Endodermal cell (in vitro differentiated cells): ENCODE results near the gene SORCS2. TPM values are rescaled to one million over a fixed set of nuclear protein-coding genes. Genes with fewer than 3 reads are reported as not detected.

Experiments used
- DNase-seq: peaks from one replicate; pipeline ENCODE4 v3.0.0-alpha.2; 2017
- H3K27ac ChIP-seq: 2 replicates; pipeline ENCODE4 v1.5.1; 2013; ENCODE audit warnings: mild to moderate bottlenecking, low read depth, low read length, moderate library complexity
- H3K27me3 ChIP-seq: 2 replicates; pipeline ENCODE4 v1.6.1; 2013; ENCODE audit warnings: mild to moderate bottlenecking, low read length, moderate library complexity; ENCODE audit not compliant: insufficient read depth, control insufficient read depth, poor library complexity, severe bottlenecking
- H3K36me3 ChIP-seq: 2 replicates; pipeline ENCODE4 v1.7.0; 2013; ENCODE audit warnings: mild to moderate bottlenecking, low read length, moderate library complexity; ENCODE audit not compliant: control insufficient read depth, insufficient read depth
- H3K4me1 ChIP-seq: one replicate; pipeline ENCODE4 v1.7.0; 2013; ENCODE audit warnings: low read length; ENCODE audit not compliant: control insufficient read depth, insufficient read depth
- H3K4me3 ChIP-seq: 2 replicates; pipeline ENCODE4 v1.5.1; 2013; ENCODE audit warnings: mild to moderate bottlenecking, low read length, moderate library complexity
- H3K9ac ChIP-seq: 2 replicates; pipeline ENCODE4 v1.6.1; 2013; ENCODE audit warnings: mild to moderate bottlenecking, low read length, moderate library complexity; ENCODE audit not compliant: poor library complexity, severe bottlenecking; ENCODE audit errors: extremely low read depth
- H3K9me3 ChIP-seq: 2 replicates; pipeline ENCODE4 v1.6.1; 2013; ENCODE audit warnings: mild to moderate bottlenecking, low read length, moderate library complexity; ENCODE audit not compliant: control insufficient read depth
- H3K27ac Mint-ChIP-seq: 2 replicates; pipeline ENCODE4 v1.8.0; 2020; ENCODE audit warnings: mixed read lengths
- H3K27me3 Mint-ChIP-seq: 2 replicates; pipeline ENCODE4 v1.8.0; 2021; ENCODE audit warnings: mild to moderate bottlenecking, mixed read lengths; ENCODE audit not compliant: insufficient read depth
- H3K36me3 Mint-ChIP-seq: 2 replicates; pipeline ENCODE4 v1.8.0; 2020; ENCODE audit warnings: low read depth, mixed read lengths
- H3K4me1 Mint-ChIP-seq: 2 replicates; pipeline ENCODE4 v1.8.0; 2020; ENCODE audit warnings: mixed read lengths
- H3K4me3 Mint-ChIP-seq: 2 replicates; pipeline ENCODE4 v1.8.0; 2020; ENCODE audit warnings: mild to moderate bottlenecking, moderate library complexity, mixed read lengths
- H3K9me3 Mint-ChIP-seq: 2 replicates; pipeline ENCODE4 v1.8.0; 2020; ENCODE audit warnings: mild to moderate bottlenecking, mixed read lengths
- WGBS, 2 experiments: methylation state at CpG; one replicate each; pipeline versions ENCODE4 v1.1.5 to v1.1.7; 2013; ENCODE audit warnings: missing lambda C conversion rate in 2 of 2, mixed read lengths in 1 of 2; ENCODE audit not compliant: insufficient coverage in 1 of 2, insufficient read length in 1 of 2; 5-methylcytosine and 5-hydroxymethylcytosine counted together
- total RNA-seq, 2 donors: library from RNA; stranded (reverse); fragmentation: NEBNext Ultra II Directional in 1 of 2; extraction: Animal tissue kit (Norgen Biotek cat#: 25700) in 1 of 2; gene quantifications; 2 replicates in 1 of 2; 3 replicates in 1 of 2; pipeline ENCODE4 v1.2.1, GENCODE V29; 2021
- TF ChIP-seq, protein P1 (sequence below): fragments of 200-600 bp; sonication (generic); conservative IDR thresholded peaks from 2 replicates; pipeline ENCODE4 v1.5.0; 2021; ENCODE audit warnings: antibody characterized with exemption, mild to moderate bottlenecking

The SORCS2 gene
- total RNA-seq, 2 donors from 2014 or later: 1.4 to 1.9 TPM

GRCh38 chr4:7736436-7737267 is 544.3 kb downstream of the SORCS2 start:
- TF ChIP-seq, protein P1, sequence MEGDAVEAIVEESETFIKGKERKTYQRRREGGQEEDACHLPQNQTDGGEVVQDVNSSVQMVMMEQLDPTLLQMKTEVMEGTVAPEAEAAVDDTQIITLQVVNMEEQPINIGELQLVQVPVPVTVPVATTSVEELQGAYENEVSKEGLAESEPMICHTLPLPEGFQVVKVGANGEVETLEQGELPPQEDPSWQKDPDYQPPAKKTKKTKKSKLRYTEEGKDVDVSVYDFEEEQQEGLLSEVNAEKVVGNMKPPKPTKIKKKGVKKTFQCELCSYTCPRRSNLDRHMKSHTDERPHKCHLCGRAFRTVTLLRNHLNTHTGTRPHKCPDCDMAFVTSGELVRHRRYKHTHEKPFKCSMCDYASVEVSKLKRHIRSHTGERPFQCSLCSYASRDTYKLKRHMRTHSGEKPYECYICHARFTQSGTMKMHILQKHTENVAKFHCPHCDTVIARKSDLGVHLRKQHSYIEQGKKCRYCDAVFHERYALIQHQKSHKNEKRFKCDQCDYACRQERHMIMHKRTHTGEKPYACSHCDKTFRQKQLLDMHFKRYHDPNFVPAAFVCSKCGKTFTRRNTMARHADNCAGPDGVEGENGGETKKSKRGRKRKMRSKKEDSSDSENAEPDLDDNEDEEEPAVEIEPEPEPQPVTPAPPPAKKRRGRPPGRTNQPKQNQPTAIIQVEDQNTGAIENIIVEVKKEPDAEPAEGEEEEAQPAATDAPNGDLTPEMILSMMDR: no peak
- no peaks in the 10 kb centered on the region for H3K9me3 ChIP-seq
- Mint-ChIP-seq H3K27ac (no peak overlapping the region), H3K36me3 (no peaks in the 10 kb centered on the region), H3K4me1 (no peaks in the 10 kb centered on the region), H3K4me3 (no peak overlapping the region), H3K9me3 (no peaks in the 10 kb centered on the region), H3K27me3 (no peaks in the 10 kb centered on the region)
- no peak overlapping the region for H3K9ac ChIP-seq
- H3K4me3 ChIP-seq: no peak overlapping the region
- no peaks in the 10 kb centered on the region for H3K4me1 ChIP-seq
- no peak for DNase-seq
- no peaks in the 10 kb centered on the region for H3K36me3 ChIP-seq
- 92 to 98% methylated on average over 6 to 31 of the region's 31 CpGs for WGBS, 2 experiments
- no peak overlapping the region for H3K27ac ChIP-seq
- no peaks in the 10 kb centered on the region for H3K27me3 ChIP-seq

DNA sequence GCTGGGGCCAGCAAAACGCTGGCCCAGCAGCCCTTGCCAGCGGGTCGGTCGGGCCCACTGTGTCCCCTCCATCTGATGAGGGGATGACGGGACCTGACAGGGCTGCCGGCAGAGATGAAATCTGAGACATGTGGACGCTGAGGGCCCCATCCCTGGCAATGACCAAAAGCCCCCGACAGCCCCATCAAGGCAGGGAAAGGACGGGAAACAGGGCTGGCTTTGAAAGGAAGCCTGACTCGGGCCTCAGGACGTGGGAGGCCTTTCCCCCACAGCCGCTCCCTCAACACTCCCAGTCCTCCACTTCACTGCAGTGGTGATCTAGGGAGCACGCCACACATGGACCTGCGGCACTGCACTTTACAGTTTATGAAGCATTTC is 544.9 kb downstream of the SORCS2 start:
- no peak overlapping the region for H3K27ac Mint-ChIP-seq
- H3K4me1 Mint-ChIP-seq: no peaks in the 10 kb centered on the region
- Histone ChIP-seq H3K4me1 (no peaks in the 10 kb centered on the region), H3K27ac (no peak overlapping the region), H3K4me3 (no peak overlapping the region), H3K27me3 (no peaks in the 10 kb centered on the region), H3K36me3 (no peaks in the 10 kb centered on the region), H3K9ac (no peak overlapping the region), H3K9me3 (no peaks in the 10 kb centered on the region)
- no peak overlapping the region for H3K4me3 Mint-ChIP-seq
- 84 to 94% methylated on average over 12 to 14 of the region's 14 CpGs for WGBS, 2 experiments
- no peak for DNase-seq
- no peaks in the 10 kb centered on the region for H3K9me3 Mint-ChIP-seq
- no peaks in the 10 kb centered on the region for H3K36me3 Mint-ChIP-seq
- H3K27me3 Mint-ChIP-seq: no peaks in the 10 kb centered on the region
- TF ChIP-seq, protein P1: no peak

DNA sequence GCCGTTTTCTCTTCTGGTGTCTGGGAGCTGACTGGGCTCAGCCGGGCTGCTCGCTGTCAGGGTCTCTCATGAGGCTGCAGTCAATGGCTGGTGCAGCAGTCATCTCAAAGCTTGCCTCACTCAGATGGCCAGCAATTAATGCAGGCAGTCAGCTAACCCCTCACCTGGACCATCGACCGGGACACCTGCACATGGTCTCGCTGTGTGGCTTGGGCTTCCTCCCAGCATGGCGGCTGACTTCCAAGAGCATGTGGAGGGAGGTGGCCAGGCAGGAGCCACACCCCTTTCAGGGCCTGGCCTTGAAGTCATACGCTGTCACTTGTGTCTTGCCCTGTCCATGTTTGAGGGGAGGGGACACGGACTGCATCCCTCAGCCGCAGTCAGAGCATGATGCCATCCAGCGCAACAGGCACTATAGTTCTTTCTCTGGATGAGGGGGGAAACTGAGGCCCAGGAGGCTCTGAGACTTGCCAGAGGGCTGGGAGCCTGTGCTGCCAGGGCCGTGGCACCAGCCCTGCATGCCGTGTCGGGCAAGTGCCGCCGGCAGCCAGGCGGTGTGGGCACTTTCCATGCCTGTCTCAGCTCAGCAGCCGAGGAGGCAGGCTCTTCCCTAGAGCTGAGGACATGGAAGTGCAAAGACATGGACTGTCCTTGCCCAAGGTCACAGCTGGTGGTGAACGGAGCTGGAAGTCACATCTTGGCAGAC is 545.6 kb downstream of the SORCS2 start:
- DNase-seq: no peak
- H3K36me3 Mint-ChIP-seq: no peaks in the 10 kb centered on the region
- Histone ChIP-seq H3K4me3 (no peak overlapping the region), H3K27ac (no peak overlapping the region), H3K9ac (no peak overlapping the region), H3K27me3 (no peaks in the 10 kb centered on the region), H3K9me3 (no peaks in the 10 kb centered on the region), H3K4me1 (no peaks in the 10 kb centered on the region), H3K36me3 (no peaks in the 10 kb centered on the region)
- TF ChIP-seq, protein P1: no peak
- no peak overlapping the region for H3K27ac Mint-ChIP-seq
- no peaks in the 10 kb centered on the region for H3K27me3 Mint-ChIP-seq
- H3K4me3 Mint-ChIP-seq: no peak overlapping the region
- H3K9me3 Mint-ChIP-seq: no peaks in the 10 kb centered on the region
- 94 to 96% methylated on average over 13 to 19 of the region's 19 CpGs for WGBS, 2 experiments
- H3K4me1 Mint-ChIP-seq: no peaks in the 10 kb centered on the region
